Stimulated activated naive CD8-positive, alpha-beta T cell treated with anti-CD3 and anti-CD28 coated beads, Interleukin-15, Interleukin-2, amounts not matched to agents 100 ng/mL and 50 ng/mL, for 24 hours (primary cell): ENCODE results near the gene MELK.
"Not testable (repeated sequence)": the region's sequence is repeated elsewhere in the genome, so short reads cannot be mapped to it uniquely, and the experiment has no call there.

Source experiments
- H3K27ac Mint-ChIP-seq: one replicate; pipeline ENCODE4 v1.8.0; 2021; ENCODE audit warnings: mild to moderate bottlenecking, mixed read lengths
- H3K27me3 Mint-ChIP-seq: one replicate; pipeline ENCODE4 v1.8.0; 2021; ENCODE audit warnings: mixed read lengths
- H3K36me3 Mint-ChIP-seq: one replicate; pipeline ENCODE4 v1.8.0; 2021; ENCODE audit warnings: low read depth, mixed read lengths
- H3K4me1 Mint-ChIP-seq: one replicate; pipeline ENCODE4 v1.8.0; 2021; ENCODE audit warnings: low read depth, mixed read lengths
- H3K4me3 Mint-ChIP-seq: one replicate; pipeline ENCODE4 v1.8.0; 2021; ENCODE audit warnings: mild to moderate bottlenecking, mixed read lengths
- H3K9me3 Mint-ChIP-seq: one replicate; pipeline ENCODE4 v1.8.0; 2021; ENCODE audit warnings: mixed read lengths

The MELK gene

DNA sequence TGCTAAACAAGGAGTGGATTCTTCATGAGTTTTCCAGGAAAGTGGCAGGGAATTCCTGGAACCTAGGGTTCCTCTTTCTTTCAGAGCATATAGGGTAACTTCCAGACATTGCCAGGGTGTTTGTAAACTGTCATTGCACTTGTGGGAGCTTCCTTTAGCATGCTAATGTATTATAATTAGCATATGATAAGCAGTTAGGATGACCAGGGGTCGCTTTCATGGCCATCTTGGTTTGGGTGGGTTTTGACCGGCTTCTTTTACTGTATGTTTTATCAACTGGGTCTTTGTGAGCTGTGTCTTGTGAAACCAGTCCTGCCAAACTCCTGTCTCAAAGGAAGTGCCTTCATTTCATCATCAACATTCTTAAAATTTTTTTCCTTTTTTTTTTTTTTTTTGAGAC is 11.9 kb upstream of the MELK start:
- no peaks in the 10 kb centered on the region for H3K36me3 Mint-ChIP-seq
- no peaks in the 10 kb centered on the region for H3K4me1 Mint-ChIP-seq
- H3K27me3 Mint-ChIP-seq: no peaks in the 10 kb centered on the region
- H3K27ac Mint-ChIP-seq: no peak overlapping the region
- no peaks in the 10 kb centered on the region for H3K9me3 Mint-ChIP-seq
- no peak overlapping the region for H3K4me3 Mint-ChIP-seq

DNA sequence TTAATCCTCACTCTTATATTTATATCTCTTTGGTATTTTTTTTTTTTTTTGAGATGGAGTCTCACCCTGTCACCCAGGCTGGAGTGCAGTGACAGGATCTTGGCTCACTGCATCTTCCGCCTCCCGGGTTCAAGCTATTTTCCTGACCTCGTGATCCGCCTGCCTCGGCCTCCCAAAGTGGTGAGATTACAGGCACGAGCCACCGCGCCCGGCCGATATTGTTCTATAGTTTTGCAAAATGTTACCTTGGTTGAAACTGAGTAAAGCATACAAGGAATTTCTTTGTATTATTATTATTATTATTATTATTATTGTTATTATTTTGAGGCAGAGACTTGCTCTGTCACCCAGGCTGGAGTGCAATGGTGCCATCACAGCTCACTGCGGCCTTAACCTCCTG is 9.9 kb upstream of the MELK start:
- H3K36me3 Mint-ChIP-seq, H3K27ac Mint-ChIP-seq, H3K4me3 Mint-ChIP-seq, H3K9me3 Mint-ChIP-seq, H3K27me3 Mint-ChIP-seq, H3K4me1 Mint-ChIP-seq: not testable (repeated sequence)

DNA sequence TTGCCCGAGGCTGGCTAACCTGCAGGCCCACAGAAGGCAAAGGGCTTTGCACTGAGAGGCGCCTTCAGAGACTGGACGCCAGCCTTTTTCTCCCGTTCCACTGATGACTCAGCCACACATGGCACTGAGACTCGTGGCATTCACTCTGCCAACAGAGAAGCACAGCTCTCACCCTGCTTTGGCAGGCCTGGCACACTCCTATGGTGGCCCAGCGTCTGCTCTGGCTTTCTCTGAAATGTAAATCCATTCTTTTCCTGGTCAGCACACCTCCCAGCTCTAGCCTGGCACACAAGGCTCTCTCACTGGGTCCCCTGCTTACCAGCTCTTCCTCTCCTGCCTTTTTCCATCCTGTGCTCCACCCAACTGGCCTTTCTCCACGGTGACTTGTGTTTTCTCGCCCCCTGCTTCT is 5.9 kb upstream of the MELK start:
- Mint-ChIP-seq H3K4me1 (no peaks in the 10 kb centered on the region), H3K27me3 (no peaks in the 10 kb centered on the region), H3K4me3 (no peak overlapping the region), H3K27ac (no peak overlapping the region), H3K36me3 (no peaks in the 10 kb centered on the region), H3K9me3 (no peaks in the 10 kb centered on the region)

DNA sequence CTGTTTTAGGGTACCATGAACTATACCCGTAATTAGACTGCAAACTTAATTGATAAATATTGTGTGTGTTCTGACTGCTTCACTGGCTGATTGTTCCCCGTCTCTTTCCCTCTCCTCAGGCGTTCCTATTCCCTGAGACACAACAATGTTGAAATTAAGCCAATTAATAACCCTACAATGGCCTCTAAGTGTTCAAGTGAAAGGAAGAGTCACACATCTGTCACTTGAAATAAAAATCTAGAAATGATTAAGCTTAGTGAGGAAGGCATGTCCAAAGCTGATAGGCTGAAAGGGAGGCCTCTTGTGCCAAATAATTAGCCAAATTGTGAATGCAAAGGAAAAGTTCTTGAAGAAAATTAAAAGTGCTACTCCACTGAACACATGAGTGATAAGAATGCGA is 4.0 kb upstream of the MELK start:
- H3K27ac Mint-ChIP-seq: not testable (repeated sequence)

DNA sequence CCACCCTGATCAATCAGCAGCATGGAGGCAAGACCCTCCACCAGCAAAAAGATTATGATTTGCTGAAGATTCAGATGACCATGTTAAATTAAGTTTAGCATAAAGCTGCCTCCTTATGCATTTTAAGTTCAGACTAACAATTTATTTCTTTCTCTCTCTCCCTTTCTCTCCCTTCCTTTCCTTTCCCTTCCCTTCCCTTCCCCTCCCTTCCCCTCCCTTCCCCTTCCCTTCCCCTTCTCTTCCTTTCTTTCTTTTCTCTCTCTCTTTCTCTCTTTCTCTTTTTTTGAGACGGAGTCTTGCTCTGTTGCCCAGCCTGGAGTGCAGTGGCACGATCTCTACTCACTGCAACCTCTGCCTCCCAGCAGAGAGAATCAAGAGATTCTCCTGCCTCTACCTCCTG is 1.4 kb upstream of the MELK start:
- peaks cover 25% of the 10 kb centered on the region for H3K36me3 Mint-ChIP-seq
- H3K27ac Mint-ChIP-seq: no peak overlapping the region
- peaks cover 29% of the 10 kb centered on the region for H3K4me1 Mint-ChIP-seq
- H3K27me3 Mint-ChIP-seq: no peaks in the 10 kb centered on the region
- no peaks in the 10 kb centered on the region for H3K9me3 Mint-ChIP-seq
- no peak overlapping the region for H3K4me3 Mint-ChIP-seq

More for the DNA sequence above, 4.0 kb upstream of the MELK start:
- not testable (repeated sequence) for H3K9me3 Mint-ChIP-seq, H3K4me1 Mint-ChIP-seq, H3K27me3 Mint-ChIP-seq, H3K4me3 Mint-ChIP-seq, H3K36me3 Mint-ChIP-seq

DNA sequence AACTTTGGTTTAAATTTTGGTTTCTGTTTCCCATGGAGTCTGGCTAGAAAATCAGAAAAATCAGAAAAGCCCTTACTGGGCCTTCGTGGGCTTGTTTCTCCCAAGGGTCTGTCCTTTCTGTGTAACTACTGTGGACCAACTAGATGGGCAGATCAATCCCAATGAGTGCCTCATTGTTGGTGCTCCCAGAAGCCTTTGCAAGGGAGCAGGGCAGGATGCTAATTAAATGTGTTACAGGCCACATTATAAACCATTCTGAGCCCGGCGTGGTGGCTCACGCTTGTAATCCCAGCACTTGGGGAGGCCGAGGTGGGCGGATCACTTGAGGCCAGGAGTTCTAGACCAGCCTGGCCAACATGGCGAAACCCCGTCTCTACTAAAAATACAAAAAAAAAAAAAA is 1.4 kb downstream of the MELK start:
- H3K27ac Mint-ChIP-seq: peak overlapping the region; percentile 90
- H3K36me3 Mint-ChIP-seq: peaks cover 32% of the 10 kb centered on the region
- H3K4me3 Mint-ChIP-seq: peak overlapping the region; percentile 98
- H3K4me1 Mint-ChIP-seq: peaks cover 46% of the 10 kb centered on the region
- H3K9me3 Mint-ChIP-seq, H3K27me3 Mint-ChIP-seq: not testable (repeated sequence)

DNA sequence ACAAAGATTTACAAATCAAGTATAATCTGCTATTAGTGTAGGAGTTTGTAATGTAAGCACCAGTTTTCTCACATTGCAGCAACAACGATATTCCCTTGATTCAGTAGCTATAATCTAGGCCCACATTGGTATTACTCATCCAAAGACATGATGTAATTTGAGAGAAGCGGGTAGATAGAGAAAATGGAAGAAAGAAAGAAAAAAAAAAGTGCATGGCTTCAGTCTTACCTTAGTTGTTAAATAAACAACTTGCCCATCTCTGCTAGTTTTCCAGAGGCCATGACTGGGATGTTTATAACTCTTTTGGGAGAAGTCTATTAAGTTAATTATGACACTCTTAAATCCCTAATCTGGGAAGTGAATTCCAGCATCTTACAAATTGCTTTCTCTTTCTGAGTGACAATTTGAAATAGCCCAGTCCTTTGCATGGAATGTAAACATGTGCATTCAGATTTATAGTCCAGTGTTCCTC is 2.8 kb downstream of the MELK start:
- peaks cover 51% of the 10 kb centered on the region for H3K4me1 Mint-ChIP-seq
- H3K36me3 Mint-ChIP-seq: peaks cover 37% of the 10 kb centered on the region
- H3K9me3 Mint-ChIP-seq: no peaks in the 10 kb centered on the region
- H3K27ac Mint-ChIP-seq: peak overlapping the region; percentile 77
- H3K27me3 Mint-ChIP-seq: no peaks in the 10 kb centered on the region
- H3K4me3 Mint-ChIP-seq: peak overlapping the region; percentile 69

DNA sequence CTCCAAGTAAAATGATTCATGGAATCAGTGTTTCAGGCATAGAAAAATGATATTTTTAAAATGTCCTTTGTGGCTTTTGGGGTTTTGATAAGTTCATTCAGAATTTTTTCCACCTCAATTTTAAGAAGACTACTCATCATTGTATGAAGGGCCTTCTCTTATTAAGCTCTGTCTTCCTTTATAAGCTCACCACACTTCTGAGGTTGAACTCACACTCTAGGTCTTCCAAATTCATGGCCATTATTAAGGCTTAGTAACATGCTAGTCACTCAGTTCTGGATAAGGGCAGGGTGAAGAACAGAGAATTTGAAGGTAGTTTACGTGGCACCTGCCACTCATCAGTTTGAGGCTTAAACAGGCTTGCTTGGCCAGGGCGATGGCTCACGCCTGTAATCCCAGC is 4.2 kb downstream of the MELK start:
- H3K36me3 Mint-ChIP-seq: peaks cover 43% of the 10 kb centered on the region
- H3K9me3 Mint-ChIP-seq: no peaks in the 10 kb centered on the region
- peaks cover 51% of the 10 kb centered on the region for H3K4me1 Mint-ChIP-seq
- H3K27me3 Mint-ChIP-seq: no peaks in the 10 kb centered on the region
- H3K27ac Mint-ChIP-seq: peak overlapping the region; percentile 77
- peak overlapping the region; percentile 69 for H3K4me3 Mint-ChIP-seq

DNA sequence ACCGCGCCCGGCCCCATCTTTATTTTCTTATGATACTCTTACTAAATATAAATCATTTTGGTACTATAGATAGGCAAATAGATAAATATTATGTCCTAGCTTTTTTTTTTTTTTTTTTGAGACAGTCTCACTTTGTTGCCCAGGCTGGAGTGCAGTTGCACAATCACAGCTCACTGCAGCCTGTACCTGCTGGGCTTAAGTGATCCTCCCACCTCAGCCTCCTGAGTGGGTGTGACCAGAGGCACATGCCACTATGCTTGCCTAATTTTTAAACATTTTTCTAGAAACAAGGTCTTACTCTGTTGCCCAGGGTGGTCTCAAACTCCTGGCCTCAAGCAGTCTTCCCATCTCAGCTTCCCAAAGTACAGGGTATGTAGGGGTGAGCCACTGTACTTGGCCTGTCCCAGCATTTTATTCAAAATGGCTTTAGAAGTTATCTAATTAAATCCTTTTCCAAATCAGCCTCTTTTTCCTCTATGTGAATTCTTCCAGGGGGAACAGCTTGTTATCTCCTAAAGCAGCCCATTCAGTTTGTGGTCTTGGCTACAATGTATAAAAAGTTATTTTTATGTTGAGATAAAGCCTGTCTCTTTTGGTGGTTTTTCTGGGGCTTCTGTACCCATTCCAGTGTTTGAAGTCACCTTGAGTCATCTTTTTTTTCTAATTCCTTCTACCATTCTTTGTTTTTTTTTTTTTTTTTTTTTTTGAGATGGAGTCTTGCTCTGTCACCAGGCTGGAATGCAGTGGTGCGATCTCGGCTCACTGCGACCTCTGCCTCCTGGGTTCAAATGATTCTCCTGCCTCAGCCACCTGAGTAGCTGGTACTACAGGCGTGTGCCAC is 12.1 kb downstream of the MELK start:
- no peak overlapping the region for H3K27ac Mint-ChIP-seq
- H3K4me3 Mint-ChIP-seq: no peak overlapping the region
- no peaks in the 10 kb centered on the region for H3K27me3 Mint-ChIP-seq
- no peaks in the 10 kb centered on the region for H3K9me3 Mint-ChIP-seq
- peaks cover 50% of the 10 kb centered on the region for H3K36me3 Mint-ChIP-seq
- H3K4me1 Mint-ChIP-seq: no peaks in the 10 kb centered on the region

DNA sequence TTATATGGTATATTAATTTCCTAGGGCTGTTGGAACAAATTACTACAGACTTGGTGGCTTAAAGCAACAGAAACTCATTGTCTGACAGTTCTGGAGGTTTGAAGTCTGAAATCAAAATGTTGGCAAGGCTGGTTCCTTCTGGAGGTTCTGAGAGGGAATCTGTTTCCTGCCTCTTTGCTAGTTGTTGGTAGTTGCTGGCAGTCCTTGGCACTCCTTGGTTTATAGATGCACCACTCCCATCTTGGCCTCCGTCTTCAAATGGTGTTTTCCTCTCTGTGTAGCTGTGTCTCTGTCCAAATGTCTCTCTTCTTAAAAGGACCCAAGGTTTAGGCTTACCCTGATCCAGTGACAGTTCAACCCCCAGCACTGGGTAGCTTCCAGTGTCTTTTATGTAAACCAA is 17.5 kb downstream of the MELK start:
- Mint-ChIP-seq H3K4me3 (no peak overlapping the region), H3K27ac (no peak overlapping the region), H3K4me1 (no peaks in the 10 kb centered on the region), H3K27me3 (no peaks in the 10 kb centered on the region), H3K36me3 (peaks cover 65% of the 10 kb centered on the region), H3K9me3 (no peaks in the 10 kb centered on the region)

DNA sequence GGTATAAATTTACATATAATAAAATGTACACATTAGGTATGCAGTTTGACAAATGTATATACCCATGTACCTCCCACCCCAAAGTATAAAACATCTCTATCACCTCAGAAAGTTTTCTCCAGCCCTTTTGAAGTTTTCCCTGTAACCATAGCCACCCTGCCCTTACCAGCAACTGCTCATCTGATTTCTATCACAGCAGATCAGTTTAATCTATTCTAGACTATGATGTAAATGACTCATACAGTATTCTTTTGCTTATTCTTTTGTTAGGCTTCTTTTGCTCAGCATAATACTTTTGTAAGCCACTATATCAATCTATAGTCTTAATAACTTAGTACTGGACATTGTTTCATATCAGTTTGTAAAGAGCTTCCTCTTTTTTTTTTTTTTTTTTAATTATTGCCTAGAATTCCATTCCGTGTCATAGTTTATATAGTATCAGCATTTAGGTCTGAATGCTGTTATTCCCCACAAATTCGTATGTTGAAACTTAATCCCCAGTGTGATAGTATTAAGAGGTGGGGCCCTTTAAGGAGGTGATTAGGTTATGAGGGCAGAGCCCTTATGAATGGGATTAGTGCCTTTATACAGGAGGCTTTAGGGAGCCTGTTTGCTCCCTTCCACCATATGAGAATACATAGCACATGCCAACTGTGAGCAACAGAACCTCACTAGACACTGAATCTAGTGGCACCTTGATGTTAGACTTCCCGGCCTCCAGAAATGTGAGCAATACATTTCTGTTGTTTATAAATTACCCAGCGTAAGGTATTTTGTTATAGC is 20.3 kb downstream of the MELK start:
- no peak overlapping the region for H3K27ac Mint-ChIP-seq
- H3K4me3 Mint-ChIP-seq: no peak overlapping the region
- H3K9me3 Mint-ChIP-seq: no peaks in the 10 kb centered on the region
- no peaks in the 10 kb centered on the region for H3K27me3 Mint-ChIP-seq
- H3K36me3 Mint-ChIP-seq: peaks cover 74% of the 10 kb centered on the region
- H3K4me1 Mint-ChIP-seq: no peaks in the 10 kb centered on the region

DNA sequence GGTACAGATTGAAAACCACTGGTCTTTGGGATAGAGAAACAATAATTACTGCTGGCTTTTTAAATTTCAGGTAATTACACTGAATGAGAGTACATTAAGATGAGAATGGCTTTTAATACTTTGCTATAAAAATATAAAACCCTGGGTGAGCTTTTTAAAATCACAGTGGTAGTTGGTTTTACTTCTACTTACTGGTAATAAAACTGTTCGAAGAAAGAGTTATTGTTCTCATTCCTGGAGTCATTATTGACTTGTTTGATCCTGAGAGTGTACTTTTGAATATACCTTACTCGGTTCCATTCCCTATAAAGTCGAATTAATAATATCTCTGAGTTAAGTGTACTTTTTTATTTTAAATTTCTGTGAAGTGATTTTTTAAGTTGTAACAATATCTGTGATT is 21.5 kb downstream of the MELK start:
- Mint-ChIP-seq H3K27me3 (no peaks in the 10 kb centered on the region), H3K36me3 (peaks cover 74% of the 10 kb centered on the region), H3K4me3 (no peak overlapping the region), H3K4me1 (no peaks in the 10 kb centered on the region), H3K27ac (no peak overlapping the region), H3K9me3 (no peaks in the 10 kb centered on the region)

DNA sequence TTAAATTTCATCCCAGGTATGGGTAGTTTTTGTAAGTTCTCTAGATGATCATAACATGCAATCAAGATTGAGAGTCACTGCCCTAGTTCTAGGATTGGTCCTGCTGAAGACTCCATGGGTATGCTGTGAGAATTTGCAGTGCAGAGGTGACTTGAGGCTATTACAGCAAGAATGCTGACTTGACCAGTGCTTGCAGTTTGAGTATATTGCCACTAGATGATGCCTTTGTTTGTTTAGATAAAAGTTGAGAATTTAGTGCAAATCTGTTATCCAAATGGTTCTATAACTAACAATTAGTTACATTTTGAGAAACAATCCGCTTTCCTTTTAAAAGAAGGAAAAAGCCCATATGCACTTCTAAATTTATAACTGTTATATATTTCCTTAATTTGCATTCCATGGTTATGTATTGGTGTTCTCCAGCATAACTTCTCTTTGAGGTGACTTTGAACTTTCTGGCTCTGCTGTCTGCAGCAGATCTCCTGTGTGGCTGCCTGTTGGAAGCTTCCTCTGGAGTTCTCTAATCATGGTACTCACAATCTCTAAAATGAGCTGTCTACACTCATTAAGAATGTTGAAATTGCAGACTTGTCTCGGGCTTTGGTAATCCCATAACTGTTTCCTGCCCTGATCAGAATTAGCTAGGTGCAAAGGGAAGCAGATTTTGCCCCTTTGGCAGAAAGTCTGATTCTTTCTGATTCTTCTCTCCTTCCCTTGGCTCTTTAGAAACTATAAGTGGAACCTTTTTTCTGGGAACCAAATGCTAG is 24.9 kb downstream of the MELK start:
- Mint-ChIP-seq H3K36me3 (peaks cover 72% of the 10 kb centered on the region), H3K4me3 (no peak overlapping the region), H3K27me3 (no peaks in the 10 kb centered on the region), H3K27ac (no peak overlapping the region), H3K4me1 (no peaks in the 10 kb centered on the region), H3K9me3 (no peaks in the 10 kb centered on the region)

DNA sequence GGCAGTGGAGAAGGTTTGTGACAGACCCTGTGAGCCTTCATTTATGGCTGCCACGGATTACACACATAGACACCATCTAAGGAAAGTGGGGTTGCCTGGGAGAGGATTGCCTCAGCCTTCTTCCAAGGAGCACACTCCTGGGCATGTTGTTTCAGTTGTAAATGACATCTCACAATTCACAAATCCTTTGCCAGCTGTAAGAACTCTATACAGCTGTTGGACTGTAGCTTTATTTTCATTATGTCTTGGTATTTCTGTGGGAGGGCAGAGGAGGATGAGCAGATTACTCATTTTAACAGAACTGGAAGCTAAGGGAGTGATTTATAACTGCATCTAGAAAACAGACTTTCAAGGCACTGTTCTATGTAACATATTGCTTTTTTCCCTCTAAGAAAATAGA is 25.6 kb downstream of the MELK start:
- H3K36me3 Mint-ChIP-seq: peaks cover 73% of the 10 kb centered on the region

DNA sequence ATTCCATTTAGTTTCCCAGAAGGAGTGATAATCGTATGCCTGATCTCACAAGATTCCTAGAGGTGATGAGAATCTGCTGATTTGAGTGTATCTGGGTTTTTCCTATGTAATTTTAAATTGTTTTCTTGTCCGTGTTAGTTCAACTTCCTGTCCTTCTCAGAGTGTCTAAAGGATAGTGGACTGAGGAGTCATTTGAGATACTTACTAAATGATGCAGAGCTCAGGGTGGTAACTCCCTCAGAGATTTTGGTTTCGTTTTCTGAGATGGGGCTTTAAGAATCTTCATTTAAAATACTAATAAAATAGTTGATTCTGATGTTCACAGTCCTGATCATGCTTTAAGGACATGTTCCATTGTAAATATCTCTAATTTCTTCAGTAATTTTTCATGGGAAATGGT is 30.3 kb downstream of the MELK start:
- Mint-ChIP-seq H3K9me3 (no peaks in the 10 kb centered on the region), H3K4me3 (peak overlapping the region; percentile 45), H3K4me1 (peaks cover 5% of the 10 kb centered on the region), H3K27me3 (no peaks in the 10 kb centered on the region), H3K27ac (peak overlapping the region; percentile 68), H3K36me3 (peaks cover 72% of the 10 kb centered on the region)

More for the DNA sequence above, 25.6 kb downstream of the MELK start:
- H3K9me3 Mint-ChIP-seq: no peaks in the 10 kb centered on the region
- peaks cover 5% of the 10 kb centered on the region for H3K4me1 Mint-ChIP-seq
- H3K4me3 Mint-ChIP-seq: no peak overlapping the region
- no peak overlapping the region for H3K27ac Mint-ChIP-seq
- H3K27me3 Mint-ChIP-seq: no peaks in the 10 kb centered on the region
